Muscle layer of colon (tissue), 2 donors: Measurements from ENCODE around the gene CACNA1H.

Experiments
- H3K27ac ChIP-seq: one replicate; pipeline ENCODE4 v1.7.0; 2013; ENCODE audit warnings: low read depth, mild to moderate bottlenecking, low read length, moderate library complexity
- H3K27me3 ChIP-seq, 2 donors: one replicate each; pipeline ENCODE4 v1.7.0; 2013; ENCODE audit warnings: low read length in 2 of 2, mild to moderate bottlenecking in 2 of 2; ENCODE audit not compliant: insufficient read depth in 2 of 2, control insufficient read depth in 1 of 2
- H3K36me3 ChIP-seq: one replicate; pipeline ENCODE4 v1.7.0; 2013; ENCODE audit warnings: mild to moderate bottlenecking, low read length; ENCODE audit not compliant: insufficient read depth
- H3K4me1 ChIP-seq: one replicate; pipeline ENCODE4 v1.7.0; 2013; ENCODE audit warnings: mild to moderate bottlenecking, low read length; ENCODE audit not compliant: insufficient read depth
- H3K4me3 ChIP-seq, 2 donors: one replicate each; pipeline ENCODE4 v1.7.0; 2013; ENCODE audit warnings: low read length in 2 of 2, low read depth in 1 of 2, mild to moderate bottlenecking in 1 of 2, moderate library complexity in 1 of 2
- H3K9ac ChIP-seq: one replicate; pipeline ENCODE4 v1.7.0; 2013; ENCODE audit warnings: low read length
- H3K9me3 ChIP-seq: one replicate; pipeline ENCODE4 v1.7.0; 2013; ENCODE audit warnings: mild to moderate bottlenecking, low read length
- donor health status: abdominal sarcoma.
- donor health status: Adenocarcinoma of cecum.

The CACNA1H gene

GRCh38 chr16:1132431-1132830 is 20.5 kb upstream of the CACNA1H start:
- H3K27me3 ChIP-seq, result no peaks in the 10 kb centered on the region
- H3K4me3 ChIP-seq, result no peak overlapping the region
- H3K27ac ChIP-seq, result no peak overlapping the region

DNA sequence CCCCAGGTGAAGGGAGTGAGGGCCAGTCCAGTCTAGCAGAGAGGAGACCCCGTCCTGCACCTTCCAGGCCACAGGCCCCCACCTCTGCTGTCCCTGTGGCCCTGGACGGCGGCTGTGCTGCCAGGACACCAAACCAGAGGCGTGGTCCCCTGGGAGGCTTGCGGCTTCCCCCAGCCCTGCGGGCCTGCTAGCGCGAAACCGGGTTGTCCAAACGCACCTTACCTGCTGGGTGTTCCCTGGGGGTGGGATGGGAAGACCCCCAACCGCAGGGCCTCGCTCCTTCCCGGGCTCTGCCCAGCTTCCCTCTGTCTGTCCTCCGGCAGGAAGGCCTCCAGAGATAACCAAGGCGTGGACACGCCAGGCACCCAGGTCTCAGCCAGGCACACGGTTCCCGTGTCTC is 19.6 kb upstream of the CACNA1H start:
- H3K4me1 ChIP-seq, result no peaks in the 10 kb centered on the region
- no peak overlapping the region for H3K9ac ChIP-seq
- no peaks in the 10 kb centered on the region for H3K27me3 ChIP-seq
- no peaks in the 10 kb centered on the region for H3K9me3 ChIP-seq
- no peak overlapping the region for H3K4me3 ChIP-seq
- no peak overlapping the region for H3K27ac ChIP-seq
- no peaks in the 10 kb centered on the region for H3K36me3 ChIP-seq

More at GRCh38 chr16:1132431-1132830, 20.5 kb upstream of the CACNA1H start:
- no peaks in the 10 kb centered on the region for H3K36me3 ChIP-seq
- no peak overlapping the region for H3K9ac ChIP-seq
- no peaks in the 10 kb centered on the region for H3K9me3 ChIP-seq
- no peaks in the 10 kb centered on the region for H3K4me1 ChIP-seq

GRCh38 chr16:1133810-1134520 is 18.9 kb upstream of the CACNA1H start:
- no peak overlapping the region for H3K9ac ChIP-seq
- no peaks in the 10 kb centered on the region for H3K36me3 ChIP-seq
- no peak overlapping the region for H3K4me3 ChIP-seq
- no peaks in the 10 kb centered on the region for H3K4me1 ChIP-seq
- no peak overlapping the region for H3K27ac ChIP-seq
- H3K27me3 ChIP-seq, result no peaks in the 10 kb centered on the region
- H3K9me3 ChIP-seq, result no peaks in the 10 kb centered on the region

DNA sequence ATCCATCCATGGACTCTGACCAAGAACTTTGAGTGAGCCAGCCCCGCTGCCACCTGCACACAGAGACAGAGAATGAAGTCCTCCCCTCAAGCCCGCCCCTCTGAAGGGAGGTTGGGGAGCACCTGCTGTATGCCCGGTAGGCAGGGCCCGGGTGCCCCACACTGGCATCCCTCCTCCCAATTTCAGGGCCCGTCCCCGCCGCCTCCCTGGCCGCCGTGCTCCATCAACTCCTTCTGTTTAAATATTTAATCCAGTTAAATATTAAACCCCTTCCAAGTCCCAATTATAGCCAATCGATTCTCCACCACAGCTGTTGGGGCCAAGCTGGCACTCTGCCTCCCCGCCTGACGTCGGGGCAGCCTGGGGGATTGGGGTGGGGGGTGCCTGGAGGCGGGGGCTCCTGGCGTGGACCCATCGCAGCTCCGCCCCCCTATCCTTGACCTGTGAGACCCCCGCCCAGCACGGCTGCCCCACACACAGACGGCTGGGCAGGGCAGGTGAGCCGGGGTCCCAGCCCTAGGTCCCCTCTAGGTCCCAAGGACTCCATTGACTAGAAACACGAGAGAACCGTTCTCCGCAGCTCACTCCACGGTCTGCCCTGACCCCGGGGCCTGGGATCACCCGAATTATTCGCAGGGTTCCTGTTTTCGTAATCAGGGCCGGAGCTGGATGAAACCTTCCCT is 18.0 kb upstream of the CACNA1H start:
- Histone ChIP-seq H3K27me3 (no peaks in the 10 kb centered on the region), H3K4me3 (no peak overlapping the region), H3K4me1 (no peaks in the 10 kb centered on the region), H3K27ac (no peak overlapping the region), H3K9ac (no peak overlapping the region), H3K36me3 (no peaks in the 10 kb centered on the region), H3K9me3 (no peaks in the 10 kb centered on the region)

DNA sequence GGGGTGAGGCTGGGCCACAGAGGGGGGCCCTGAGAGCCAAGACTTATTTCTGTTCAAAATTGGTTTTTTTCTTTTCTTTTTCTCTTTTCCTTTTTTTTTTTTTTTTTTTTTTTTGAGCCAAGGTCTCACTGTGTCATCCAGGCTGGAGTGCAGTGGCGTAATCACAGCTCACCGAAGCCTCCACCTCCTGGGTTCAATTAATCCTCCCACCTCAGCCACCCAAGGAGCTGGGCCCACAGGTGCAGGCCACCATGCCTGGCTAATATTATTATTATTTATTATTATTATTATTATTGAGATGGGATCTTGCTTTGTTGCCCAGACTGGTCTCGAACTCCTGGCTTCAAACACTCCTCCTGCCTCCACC is 17.5 kb upstream of the CACNA1H start:
- no peak overlapping the region for H3K27ac ChIP-seq
- no peak overlapping the region for H3K9ac ChIP-seq
- H3K4me3 ChIP-seq, result no peak overlapping the region
- no peaks in the 10 kb centered on the region for H3K4me1 ChIP-seq
- no peaks in the 10 kb centered on the region for H3K36me3 ChIP-seq
- no peaks in the 10 kb centered on the region for H3K9me3 ChIP-seq
- H3K27me3 ChIP-seq, result no peaks in the 10 kb centered on the region

DNA sequence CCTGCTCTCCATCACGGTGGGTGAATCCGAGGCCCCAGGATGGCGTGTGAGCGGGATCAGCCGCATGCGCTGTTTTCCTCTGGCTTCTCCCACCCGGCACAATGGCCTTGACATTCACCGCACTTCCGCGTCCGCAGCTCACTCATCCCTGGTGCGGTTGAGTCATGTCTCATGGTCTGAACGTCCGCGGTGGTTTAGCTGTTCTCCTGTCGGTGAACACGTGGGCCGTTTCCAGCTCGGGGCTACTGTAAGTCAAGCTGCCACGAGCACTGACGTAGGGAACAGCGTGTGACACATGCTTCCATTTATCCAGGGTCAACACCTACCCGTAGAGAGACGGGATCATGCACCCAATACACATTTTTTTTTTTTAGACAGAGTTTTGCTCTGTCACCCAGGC is 15.3 kb upstream of the CACNA1H start:
- Histone ChIP-seq H3K27me3 (no peaks in the 10 kb centered on the region), H3K9me3 (no peaks in the 10 kb centered on the region), H3K4me1 (no peaks in the 10 kb centered on the region), H3K27ac (no peak overlapping the region), H3K9ac (no peak overlapping the region), H3K4me3 (no peak overlapping the region), H3K36me3 (no peaks in the 10 kb centered on the region)

GRCh38 chr16:1140582-1141162 is 12.2 kb upstream of the CACNA1H start:
- no peaks in the 10 kb centered on the region for H3K4me1 ChIP-seq
- no peaks in the 10 kb centered on the region for H3K36me3 ChIP-seq
- no peaks in the 10 kb centered on the region for H3K9me3 ChIP-seq
- H3K4me3 ChIP-seq, result no peak overlapping the region
- no peak overlapping the region for H3K27ac ChIP-seq
- H3K27me3 ChIP-seq, result no peaks in the 10 kb centered on the region
- no peak overlapping the region for H3K9ac ChIP-seq

GRCh38 chr16:1141191-1141590 is 11.7 kb upstream of the CACNA1H start:
- Histone ChIP-seq H3K4me1 (no peaks in the 10 kb centered on the region), H3K36me3 (no peaks in the 10 kb centered on the region), H3K9me3 (no peaks in the 10 kb centered on the region), H3K27ac (no peak overlapping the region), H3K4me3 (no peak overlapping the region), H3K27me3 (no peaks in the 10 kb centered on the region), H3K9ac (no peak overlapping the region)

- H3K27ac ChIP-seq, result no peak overlapping the region
- H3K9ac ChIP-seq, result no peak overlapping the region
- no peaks in the 10 kb centered on the region for H3K9me3 ChIP-seq
- H3K36me3 ChIP-seq, result no peaks in the 10 kb centered on the region
- H3K4me3 ChIP-seq, result no peak overlapping the region
- H3K27me3 ChIP-seq, result no peaks in the 10 kb centered on the region
- H3K4me1 ChIP-seq, result no peaks in the 10 kb centered on the region
Observed at GRCh38 chr16:1141716-1142115, 11.2 kb upstream of the CACNA1H start.

DNA sequence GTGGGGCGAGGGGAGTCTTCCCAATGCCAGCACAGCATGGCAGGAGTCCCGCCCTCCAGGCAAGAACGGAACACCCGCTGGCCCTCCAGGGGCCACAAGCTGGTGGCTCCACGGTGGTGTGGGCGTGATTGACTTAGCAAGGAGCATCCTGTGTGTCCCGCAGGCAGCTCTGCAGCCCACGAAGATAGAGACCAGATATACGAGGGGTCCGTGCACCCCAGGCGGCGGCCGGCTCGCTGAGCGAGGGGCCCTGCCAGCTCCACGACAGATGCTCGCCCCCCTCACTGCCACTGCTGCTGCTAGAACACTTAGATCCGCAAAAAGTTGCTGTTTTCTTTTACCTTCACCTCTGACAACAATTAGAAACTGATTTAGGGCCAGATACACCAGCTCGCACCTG is 10.0 kb upstream of the CACNA1H start:
- no peak overlapping the region for H3K9ac ChIP-seq
- no peak overlapping the region for H3K27ac ChIP-seq
- H3K4me3 ChIP-seq, result no peak overlapping the region
- H3K36me3 ChIP-seq, result no peaks in the 10 kb centered on the region
- H3K4me1 ChIP-seq, result no peaks in the 10 kb centered on the region
- H3K27me3 ChIP-seq, result no peaks in the 10 kb centered on the region
- no peaks in the 10 kb centered on the region for H3K9me3 ChIP-seq

DNA sequence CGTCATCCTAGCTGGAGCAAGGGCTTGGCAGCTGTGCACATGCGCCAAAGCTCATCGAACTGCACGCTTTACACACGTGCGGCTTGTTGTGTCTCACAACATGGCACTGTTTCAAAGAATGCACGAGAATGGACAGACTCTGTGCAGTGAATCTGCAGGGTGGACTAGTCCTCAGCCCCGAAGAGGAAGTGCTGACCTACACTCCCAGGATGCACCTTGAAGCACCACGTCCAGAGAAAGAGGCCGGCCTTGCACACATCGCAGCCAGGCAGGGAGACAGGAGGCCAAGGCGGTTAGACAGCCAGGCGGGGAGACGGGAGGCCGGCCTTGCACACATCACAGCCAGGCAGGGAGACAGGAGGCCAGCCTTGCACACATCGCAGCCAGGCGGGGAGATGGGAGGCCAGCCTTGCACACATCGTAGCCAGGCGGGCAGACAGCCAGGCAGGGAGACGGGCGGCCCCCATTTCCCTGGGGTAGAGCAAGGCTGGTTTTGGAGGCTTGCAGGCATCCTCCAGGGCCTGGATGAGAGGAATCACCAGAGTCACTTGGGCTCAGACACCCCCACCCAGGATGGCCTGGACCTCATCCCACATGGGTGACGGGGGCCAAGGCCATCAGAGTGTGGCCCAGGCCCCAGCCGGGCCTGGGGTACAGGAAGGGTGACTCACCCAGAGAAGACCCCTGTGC is 9.0 kb upstream of the CACNA1H start:
- no peak overlapping the region for H3K9ac ChIP-seq
- H3K4me3 ChIP-seq, result no peak overlapping the region
- no peaks in the 10 kb centered on the region for H3K27me3 ChIP-seq
- H3K27ac ChIP-seq, result no peak overlapping the region
- H3K9me3 ChIP-seq, result no peaks in the 10 kb centered on the region
- H3K36me3 ChIP-seq, result no peaks in the 10 kb centered on the region
- H3K4me1 ChIP-seq, result no peaks in the 10 kb centered on the region
